Hematopoietic multipotent progenitor cell treated with erythropoietin and hydrocortisone succinate and interleukin-3 and kit ligand, for 8 days (in vitro differentiated cells): ENCODE measurements around the gene EPHA8.

Experiments
- DNase-seq: peaks from one replicate; pipeline ENCODE4 v3.0.0-alpha.2; 2015

Gene EPHA8

GRCh38 chr1:22595108-22595507 is 31.8 kb downstream of the EPHA8 start:
- no peak for DNase-seq

- DNase-seq, result no peak
Observed at GRCh38 chr1:22597301-22597965, 34.1 kb downstream of the EPHA8 start.

GRCh38 chr1:22597996-22598395 is 34.7 kb downstream of the EPHA8 start:
- DNase-seq, result no peak

- no peak for DNase-seq
Observed at GRCh38 chr1:22598736-22599135, 35.4 kb downstream of the EPHA8 start.

- DNase-seq, result no peak
Observed at GRCh38 chr1:22600071-22600816, 37.0 kb downstream of the EPHA8 start.

DNA sequence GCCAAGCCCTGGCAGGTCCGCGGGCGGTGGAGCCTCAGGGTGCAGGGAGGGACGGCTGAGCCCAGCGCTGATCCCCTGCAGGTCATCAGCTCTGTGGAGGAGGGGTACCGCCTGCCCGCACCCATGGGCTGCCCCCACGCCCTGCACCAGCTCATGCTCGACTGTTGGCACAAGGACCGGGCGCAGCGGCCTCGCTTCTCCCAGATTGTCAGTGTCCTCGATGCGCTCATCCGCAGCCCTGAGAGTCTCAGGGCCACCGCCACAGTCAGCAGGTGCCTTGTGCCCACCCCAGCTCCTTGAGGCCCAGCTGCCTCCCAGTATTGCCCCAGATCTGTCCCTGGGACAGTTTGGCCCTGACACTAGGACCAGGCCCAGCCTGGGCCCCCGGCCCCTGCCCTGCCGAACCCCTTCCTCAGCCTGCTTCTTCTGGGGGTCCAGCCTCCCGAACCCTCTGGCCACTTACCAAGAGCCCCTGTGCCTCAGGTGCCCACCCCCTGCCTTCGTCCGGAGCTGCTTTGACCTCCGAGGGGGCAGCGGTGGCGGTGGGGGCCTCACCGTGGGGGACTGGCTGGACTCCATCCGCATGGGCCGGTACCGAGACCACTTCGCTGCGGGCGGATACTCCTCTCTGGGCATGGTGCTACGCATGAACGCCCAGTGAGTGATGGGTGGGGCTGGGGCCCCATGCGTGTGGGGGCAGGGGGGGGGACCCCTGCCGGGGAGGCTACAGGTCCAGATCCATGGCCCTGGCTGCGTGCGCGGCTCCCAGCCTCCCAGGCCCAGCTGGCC is 37.7 kb downstream of the EPHA8 start:
- DNase-seq, result no peak

GRCh38 chr1:22601610-22602009 is 38.3 kb downstream of the EPHA8 start:
- no peak for DNase-seq

GRCh38 chr1:22602060-22602740 is 38.9 kb downstream of the EPHA8 start:
- no peak for DNase-seq

DNA sequence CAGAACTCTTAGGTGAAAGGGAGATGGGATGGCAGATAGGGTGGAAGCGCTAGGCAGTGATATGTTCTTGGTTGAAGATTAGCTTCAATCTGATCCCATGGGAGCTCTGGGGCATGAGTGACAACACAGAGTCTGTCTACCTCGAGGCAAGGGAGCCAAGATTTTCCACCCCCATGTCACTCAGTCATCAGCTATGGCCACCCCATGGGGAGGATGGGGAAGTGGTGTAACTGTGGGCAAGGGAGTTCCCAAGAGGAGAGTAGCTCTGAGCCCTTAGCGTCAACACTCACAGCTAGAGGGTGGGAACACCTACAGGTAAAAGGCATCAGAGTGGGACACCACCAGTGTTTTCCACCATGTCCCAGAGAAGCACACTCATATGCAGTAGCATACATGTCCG is 42.9 kb downstream of the EPHA8 start:
- no peak for DNase-seq

- no peak for DNase-seq
Observed at GRCh38 chr1:22607154-22607553, 43.9 kb downstream of the EPHA8 start.

- DNase-seq, result no peak
Observed at GRCh38 chr1:22608361-22608760, 45.1 kb downstream of the EPHA8 start.

- DNase-seq, result no peak
Observed at GRCh38 chr1:22609291-22609690, 46.0 kb downstream of the EPHA8 start.

- peak; percentile 40 for DNase-seq
Observed at GRCh38 chr1:22611530-22611947, 48.2 kb downstream of the EPHA8 start.

- no peak for DNase-seq
Observed at GRCh38 chr1:22612671-22613571, 49.6 kb downstream of the EPHA8 start.

GRCh38 chr1:22613572-22613918 is 50.3 kb downstream of the EPHA8 start:
- no peak for DNase-seq

DNA sequence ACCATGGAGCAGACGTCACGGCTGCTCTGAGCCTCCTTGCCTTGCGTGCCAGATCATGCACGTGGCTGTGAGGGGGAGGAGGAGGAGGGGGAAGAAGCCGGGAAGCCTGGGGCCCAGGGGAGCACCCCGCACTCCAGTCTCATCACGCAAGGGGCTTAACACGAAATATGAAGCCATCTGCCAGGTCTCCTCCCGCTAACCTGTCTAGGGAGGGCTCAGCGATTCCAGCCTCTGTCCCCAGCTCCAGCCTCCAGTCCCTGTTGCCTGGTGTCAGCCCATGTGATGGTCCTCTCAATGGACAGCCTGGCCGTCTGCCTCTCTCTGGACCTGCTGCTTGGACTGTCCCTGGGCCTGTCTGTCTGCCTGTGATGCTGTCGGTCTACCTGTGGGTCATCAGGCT is 50.7 kb downstream of the EPHA8 start:
- no peak for DNase-seq

DNA sequence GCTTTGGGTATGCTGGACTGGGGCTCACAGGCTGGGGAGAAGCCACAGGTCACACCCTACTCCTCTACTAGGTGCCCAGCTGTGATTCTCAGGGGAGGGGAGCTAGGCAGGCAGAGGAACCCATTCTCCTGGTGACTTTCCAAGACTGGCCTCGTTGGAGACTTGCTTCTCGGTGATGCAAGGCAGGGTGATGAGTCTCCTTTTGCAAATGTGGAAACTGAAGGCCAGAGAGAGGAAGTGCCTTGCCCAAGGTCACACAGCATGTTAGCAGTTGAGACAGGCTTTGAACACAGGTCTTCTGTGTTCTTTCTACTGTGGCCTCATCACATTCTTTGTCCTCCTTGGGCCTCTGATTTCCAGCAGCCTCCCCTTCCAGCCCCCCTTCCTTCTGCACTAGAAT is 52.6 kb downstream of the EPHA8 start:
- no peak for DNase-seq

DNA sequence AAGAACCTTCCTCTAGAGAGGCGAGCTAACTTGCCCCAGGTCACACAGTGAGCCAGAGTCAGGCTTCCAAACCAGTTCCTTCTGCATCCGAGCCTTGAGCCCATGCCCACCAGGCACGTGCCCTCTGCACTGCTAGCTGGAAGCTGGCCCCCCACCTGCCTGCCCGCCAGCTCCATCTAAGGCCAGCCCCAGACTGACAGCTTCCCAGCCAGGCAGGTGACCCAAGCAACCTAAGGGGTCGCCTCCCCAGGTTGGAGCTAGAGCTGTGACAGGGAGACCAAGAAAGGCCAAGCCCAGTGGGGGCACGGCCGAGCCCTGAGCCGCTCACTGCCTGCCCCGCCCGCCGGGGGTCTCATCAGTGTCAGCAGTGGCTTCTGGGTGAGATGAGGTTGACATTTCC is 53.3 kb downstream of the EPHA8 start:
- no peak for DNase-seq

GRCh38 chr1:22618056-22618455 is 54.8 kb downstream of the EPHA8 start:
- DNase-seq, result no peak

- DNase-seq, result no peak
Observed at GRCh38 chr1:22619252-22619651, 56.0 kb downstream of the EPHA8 start.

DNA sequence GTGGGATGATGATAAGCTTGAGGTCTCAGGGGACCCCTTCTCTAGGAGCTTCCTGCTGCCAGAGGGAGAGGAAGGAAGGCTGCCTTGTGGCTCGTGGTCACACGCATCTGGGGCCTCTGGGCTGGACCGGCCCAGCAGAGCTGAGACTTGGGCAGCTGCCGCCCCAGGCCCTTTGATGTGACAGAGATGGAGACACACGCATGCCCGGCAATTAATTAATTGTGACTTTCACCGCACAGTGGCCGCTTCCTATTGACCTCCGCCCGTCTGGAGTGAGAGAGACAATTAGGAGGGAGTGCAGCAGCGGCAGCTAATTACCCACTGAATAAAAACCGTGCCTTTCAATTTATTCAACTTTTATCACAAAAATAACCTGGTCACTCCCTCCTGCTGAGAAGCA is 56.5 kb downstream of the EPHA8 start:
- DNase-seq, result no peak

DNA sequence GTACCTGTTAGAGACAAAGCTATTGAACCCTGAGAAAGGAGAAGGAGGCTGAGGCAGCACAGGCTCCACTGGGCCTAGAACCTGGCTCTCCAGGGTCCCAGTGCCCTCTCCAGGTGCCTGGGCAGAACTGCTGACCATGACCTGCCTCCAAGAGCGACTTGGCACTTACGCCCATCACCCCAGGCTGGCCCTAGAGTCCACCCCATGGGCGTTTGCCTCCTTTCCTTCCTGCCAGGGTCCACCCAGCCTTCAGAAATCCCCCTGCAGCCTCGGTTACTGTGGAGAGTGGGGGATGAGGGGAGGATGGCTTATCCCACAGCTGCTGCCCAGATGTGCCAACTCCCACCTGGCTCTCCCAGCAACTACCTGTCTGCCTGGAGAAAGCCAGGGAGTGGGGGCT is 58.5 kb downstream of the EPHA8 start:
- DNase-seq, result no peak
